GM18511 (cell line): ENCODE results near the gene ZGPAT.

Source experiments
- ATAC-seq: cut with Tn5 transposase; IDR thresholded peaks from one replicate; pipeline ENCODE4 v1.9.1; 2021; ENCODE audit warnings: mild to moderate bottlenecking, moderate library complexity; ENCODE audit not compliant: unreplicated experiment

The ZGPAT gene

DNA sequence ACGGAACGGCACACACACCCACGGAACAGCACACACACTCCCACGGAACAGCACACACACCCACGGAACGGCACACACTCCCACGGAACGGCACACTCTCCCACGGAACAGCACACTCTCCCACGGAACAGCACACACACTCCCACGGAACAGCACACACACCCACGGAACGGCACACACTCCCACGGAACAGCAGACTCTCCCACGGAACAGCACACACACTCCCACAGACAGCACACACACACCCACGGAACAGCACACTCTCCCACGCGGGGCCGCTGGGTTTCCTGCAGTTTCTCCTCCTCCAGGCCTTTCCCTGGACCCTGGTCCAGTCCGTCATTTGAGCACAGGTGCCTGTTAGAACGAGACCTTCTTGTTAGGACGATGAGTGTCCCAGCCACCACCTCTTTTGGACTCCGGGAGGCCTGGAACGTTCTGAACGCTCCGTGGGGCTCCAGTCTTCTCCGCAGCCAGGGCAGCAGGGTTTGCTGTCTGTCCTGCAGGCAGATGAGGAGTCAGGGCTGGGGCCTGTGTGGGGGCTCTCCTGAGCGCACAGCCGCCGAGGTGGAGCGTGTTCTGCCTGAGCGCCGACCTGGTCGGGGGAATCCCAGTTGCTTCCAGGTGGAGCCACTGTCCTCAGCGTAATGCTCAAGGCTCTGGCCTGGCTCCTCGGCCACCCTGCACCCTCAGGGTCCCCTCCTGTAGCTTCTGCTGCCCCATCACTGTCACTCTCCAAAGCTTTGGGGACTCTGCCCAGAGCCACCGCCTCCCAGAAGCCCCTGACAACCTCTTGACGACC, 29.0 kb upstream of the ZGPAT start:
- ATAC-seq = no peak

DNA sequence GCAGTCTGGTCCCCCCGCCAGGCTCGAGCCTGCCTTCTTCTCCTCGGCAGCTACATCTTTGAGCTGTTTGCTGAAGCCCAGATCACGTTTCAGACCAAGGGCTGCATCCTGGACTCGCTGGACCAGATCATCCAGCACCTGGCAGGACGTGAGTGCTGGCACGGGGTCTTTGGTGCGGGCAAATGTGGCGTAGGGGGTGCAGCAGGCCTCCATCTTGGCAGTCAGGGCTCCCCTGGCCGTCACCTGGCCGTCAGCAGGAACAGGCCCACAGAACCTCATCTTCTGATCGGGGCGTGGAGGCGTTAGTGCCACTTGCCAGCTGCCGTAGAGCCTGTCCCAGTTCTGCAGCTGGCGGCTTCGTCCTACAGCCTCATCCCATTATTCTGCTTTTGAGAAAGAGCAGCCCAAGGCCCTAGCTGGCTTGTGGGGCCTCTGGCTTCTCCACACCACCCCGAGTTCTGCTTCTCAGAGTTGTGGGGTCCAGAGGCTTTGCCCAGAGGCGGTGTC, 28.0 kb upstream of the ZGPAT start:
- ATAC-seq = no peak

DNA sequence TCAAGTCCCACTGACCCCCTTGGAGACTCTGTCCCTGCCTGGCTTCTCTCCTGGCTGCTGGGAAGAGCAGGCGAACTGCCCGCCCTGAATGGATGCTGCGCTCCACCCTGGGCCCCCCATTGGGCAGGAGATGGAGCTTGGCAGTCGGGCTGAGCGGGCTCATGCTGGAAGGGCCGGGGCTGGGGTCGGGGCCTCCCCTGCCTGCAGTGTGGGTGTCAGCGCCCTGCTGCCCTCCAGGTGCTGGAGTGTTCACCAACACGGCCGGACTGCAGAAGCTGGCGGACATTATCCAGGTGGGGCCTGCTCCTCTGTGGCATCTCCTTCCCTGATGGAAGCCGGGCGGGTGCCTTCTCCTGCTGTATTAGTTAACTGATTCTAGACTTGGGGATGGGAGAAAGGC, 27.4 kb upstream of the ZGPAT start:
- ATAC-seq = no peak

DNA sequence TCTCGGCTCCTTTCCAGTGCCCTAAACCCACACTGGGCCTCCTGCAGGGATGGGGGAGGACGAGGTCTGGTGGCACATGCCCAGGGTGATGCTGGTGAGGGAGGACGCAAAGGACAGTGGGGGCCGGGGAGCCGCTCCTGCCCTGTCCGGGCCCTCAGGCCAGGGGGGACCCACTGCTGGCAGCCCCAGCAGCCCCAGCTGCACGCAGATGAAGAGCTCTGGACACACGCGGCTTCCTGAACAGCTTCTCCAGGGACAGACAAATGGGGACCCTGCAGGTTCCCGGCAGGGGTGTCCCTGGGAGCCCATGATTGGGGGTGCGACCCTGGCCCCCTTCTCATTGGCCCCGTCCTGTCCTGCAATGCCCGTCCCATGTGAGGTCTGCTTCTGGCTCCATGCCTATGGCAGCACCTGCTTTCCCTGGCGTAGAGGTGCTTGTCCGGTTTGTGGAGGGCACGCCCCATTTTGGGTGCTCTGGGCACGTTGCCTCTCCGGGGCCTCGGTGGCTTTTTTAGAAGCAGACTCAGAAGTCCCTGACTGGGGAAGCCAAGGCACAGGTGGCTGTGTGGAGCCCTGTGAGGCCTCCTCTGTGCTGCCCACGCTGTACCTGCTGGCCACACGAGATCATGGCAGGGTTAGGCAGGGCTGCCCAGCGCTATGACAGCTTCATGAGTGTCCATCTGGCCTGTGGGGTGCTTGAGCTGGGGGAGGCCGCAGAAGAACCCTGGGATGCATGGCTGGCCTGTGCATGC, 26.8 kb upstream of the ZGPAT start:
- no peak for ATAC-seq

DNA sequence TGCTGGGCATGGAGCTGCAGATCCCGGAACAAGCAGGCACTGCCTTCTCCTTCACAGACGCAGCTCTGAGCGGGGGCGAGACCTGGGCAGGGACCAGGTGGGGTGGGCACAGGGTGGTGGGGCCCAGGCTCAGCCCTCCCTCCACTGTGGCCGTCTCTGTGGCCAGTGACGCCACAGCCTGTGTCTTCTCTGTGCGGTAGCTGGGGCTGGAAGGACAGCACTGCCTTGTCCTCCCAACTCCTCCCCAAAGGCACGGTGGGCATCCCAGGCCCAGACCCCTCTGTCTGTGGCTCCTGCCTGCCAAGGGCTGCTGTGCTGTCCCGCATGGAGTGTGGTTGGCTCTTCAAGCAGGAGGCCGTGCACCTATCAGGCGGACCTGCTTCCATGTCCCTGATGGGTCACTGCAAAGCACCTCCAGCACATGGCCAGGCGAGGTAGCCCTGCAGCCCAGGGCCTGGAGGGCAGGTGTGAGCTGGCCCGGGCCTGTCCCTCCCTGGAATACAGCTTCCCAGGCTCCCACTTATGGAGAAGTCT, 26.2 kb upstream of the ZGPAT start:
- no peak for ATAC-seq

DNA sequence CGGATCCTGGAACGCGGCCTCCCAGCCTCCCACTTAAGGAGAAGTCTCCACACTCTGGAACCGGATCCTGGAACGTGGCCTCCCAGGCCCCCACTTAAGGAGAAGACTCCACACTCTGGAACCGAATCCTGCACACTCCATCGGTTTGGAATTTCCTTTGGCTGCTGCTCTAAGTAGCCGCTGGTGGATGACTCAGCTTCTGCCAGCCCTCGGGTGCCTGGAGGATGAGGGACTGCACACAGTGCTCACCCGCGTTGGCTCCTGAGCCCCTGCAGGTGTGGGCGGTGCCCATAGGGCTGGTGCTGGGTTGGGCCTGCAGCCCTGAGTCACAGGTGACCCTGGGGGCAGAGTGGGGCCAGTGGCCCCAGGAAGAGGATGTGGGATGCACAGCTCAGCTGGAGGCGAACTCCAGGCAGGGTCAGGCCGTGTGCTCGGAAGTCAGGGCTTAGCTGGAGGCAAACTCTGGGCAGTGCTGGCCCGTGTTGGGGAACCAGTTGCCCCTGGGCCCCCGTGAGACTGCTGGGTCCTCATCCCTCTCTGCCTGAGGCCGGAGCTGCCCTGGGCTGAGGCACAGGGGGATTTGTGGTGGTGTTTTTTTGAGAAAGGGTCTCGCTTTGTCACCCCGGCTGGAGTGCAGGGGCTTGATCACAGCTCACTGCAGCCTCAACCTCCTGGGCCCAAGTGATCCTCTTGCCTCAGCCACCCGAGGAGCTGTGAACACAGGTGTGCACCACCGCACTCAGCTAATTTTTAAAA, 25.3 kb upstream of the ZGPAT start:
- ATAC-seq = no peak

DNA sequence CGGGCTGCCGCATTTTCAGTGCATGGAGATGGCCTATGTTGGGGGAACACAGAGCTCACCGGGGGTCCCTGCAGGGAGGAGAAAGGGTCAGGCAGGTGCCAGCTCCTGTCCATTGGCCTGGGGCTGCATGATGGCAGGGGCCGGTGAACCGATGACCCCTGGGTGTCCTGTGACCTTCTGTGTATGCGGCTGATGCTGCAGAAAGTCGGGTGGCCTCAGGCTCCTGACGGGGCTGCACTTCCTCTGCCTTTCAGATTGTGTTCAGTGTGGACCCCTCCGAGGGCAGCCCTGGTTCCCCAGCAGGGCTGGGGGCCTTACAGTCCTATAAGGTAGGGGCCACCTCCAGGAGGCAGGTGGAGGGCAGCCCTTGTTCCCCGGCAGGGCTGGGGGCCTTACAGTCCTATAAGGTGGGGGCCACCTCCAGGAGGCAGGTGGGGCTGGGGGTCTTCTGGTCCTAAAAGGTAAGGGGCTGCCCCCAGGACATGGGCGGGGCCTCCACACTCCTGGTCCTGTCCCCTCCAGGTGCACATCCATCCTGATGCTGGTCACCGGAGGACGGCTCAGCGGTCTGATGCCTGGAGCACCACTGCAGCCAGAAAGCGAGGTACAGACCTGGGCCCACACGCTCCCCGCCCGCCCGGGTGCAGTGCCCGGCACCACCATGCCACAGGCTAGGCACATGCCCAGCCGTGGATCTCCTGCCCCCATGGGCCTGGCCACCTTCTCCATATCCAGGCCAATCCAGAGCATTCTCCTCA, 22.4 kb upstream of the ZGPAT start:
- no peak for ATAC-seq

DNA sequence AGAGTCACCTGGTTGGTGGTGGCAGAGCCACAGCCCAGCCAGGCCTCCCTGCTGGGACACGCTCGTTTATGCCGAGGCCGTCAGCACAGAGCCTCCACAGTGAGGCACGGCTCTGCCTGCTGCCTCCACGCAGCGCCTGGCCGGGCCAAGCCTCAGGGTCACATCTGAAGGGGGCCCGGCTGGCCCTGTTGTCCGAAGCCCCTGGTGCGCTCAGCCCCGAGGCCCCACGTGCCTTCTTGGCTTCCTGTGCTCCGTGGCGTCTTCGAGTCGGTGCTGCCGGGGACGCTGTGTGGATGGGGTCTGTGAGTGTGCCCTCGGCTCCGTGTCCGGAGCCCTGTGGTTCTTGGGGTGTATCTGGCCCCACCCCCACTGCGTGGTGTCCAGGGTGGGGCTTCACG, 21.7 kb upstream of the ZGPAT start:
- no peak for ATAC-seq

DNA sequence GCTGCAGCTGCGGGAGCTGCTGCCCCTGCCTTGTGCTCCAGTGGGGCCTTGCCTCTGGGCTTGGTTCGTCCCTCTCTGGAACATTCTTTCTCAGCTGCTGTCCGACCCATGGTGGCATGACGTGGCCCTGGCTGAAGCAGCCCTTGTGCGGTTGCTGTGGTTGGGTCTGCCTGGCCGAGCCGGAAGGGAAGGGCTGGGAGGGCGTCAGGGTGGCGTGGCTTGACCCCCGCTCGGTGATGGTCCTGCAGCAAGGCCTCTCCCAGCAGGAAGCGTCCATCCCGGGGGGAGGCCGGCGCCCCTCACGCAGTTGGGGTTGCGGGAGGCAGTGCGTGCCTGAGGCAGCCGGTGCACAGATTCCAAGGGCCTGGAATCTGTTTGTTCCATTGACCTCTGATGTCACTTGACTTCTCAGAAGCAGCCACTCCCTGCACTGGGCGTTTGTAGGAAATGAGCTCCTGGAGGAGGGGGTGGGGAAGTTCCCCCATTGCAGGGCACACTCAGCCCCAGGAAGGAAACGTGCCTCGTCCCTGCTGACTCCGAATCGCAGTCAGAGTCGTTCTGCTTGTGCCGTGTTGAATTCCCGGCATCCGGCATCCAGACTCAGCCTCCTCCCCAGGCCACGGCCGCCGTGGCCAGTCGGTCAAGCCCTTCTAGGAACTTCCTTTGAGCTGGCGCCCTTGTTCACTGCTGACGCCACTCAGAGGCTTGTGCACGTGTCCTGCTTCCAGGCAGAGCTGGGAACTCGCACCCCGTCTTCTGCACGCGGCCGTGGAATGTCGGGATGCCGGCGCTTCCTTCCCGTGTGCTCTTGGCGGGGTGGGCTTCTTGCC, 21.1 kb upstream of the ZGPAT start:
- no peak for ATAC-seq

DNA sequence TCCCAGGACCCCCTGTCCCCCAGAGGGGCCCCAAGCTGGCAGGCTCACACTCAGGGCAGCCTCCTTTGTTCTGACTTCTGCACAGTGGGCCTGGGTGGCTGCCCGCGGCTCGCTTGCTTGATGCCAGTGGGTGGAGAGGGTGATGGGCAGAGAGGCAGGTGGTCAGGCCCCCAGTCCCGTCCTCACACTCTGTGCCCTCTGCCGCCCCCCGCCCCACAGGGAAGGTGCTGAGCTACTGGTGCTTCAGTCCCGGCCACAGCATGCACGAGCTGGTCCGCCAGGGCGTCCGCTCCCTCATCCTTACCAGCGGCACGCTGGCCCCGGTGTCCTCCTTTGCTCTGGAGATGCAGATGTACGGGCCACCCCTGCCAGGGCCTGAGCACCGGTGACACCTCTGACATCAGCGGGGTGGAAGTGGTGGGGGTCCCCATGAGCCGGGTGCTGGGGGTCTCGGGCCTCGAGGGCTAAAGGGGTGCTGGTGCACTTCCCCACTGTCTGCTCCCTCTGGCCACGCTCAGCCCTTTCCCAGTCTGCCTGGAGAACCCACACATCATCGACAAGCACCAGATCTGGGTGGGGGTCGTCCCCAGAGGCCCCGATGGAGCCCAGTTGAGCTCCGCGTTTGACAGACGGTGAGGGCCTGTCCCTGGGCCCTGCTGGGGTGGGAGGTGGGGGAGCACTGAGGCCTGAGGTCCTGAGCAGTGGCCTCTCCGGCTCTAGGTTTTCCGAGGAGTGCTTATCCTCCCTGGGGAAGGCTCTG, 20.2 kb upstream of the ZGPAT start:
- no peak for ATAC-seq

DNA sequence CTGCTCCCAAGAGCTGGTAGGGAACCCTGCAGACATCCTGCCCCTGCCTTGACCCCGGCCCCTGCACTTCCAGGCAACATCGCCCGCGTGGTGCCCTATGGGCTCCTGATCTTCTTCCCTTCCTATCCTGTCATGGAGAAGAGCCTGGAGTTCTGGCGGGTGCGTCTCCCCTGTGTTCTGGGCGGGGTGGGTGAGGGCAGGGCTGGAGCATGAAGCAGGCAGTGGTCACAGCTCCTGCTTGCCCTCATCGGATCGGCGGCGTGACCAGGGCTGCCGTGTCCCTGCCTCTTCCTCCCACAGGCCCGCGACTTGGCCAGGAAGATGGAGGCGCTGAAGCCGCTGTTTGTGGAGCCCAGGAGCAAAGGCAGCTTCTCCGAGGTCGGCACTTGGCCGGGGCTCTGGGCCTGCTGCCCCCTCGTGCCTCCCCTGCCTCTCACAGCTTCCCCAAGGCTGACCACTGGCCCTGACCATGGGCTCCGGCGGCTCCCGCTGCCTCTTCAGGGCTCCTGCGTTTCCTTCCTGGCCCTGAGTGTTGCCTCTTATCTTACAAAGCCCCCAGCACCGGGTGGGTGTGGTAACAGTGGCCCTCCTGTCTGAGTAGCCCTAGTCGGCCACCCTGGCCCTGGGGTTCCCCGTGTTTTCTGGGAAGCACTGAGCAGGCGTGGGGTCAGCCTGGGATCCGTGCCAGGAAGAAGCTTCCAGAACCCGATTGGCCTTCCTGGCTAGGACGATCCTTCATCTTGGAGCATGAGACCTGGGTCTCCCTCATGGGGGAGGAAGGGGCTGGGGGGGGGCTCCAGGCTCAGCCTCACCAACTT, 19.4 kb upstream of the ZGPAT start:
- no peak for ATAC-seq

DNA sequence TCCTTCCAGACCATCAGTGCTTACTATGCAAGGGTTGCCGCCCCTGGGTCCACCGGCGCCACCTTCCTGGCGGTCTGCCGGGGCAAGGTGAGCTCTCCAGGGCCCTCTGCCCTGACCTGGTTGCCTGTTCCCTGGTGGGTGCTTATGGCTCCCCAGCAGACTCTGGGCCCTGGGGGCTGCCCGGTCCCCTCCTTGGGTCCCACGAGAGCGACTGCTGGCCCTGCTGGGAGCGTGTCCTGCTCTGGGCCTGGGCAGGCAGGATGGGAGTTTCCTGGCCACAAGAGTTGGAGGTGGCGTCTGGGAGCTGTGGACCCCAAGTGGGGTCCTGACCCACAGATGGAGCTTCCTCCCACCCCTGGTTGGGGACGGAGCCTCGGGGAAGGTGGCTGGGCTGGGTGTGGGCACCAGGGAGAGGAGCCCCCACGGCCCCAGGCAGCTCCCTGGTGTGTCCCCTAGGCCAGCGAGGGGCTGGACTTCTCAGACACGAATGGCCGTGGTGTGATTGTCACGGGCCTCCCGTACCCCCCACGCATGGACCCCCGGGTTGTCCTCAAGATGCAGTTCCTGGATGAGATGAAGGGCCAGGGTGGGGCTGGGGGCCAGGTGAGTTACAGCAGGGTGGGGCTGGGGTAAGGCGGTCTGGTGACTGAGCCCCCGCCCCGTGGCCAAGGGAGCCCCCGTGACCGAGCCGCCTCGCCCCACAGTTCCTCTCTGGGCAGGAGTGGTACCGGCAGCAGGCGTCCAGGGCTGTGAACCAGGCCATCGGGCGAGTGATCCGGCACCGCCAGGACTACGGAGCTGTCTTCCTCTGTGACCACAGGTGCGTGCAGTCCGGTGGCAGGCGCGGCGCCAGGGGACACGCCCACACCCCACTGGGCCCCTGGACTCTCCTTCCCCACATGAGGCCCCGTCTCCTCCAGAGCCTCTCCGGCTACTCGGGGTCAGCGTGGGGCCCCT, 18.5 kb upstream of the ZGPAT start:
- ATAC-seq = no peak

DNA sequence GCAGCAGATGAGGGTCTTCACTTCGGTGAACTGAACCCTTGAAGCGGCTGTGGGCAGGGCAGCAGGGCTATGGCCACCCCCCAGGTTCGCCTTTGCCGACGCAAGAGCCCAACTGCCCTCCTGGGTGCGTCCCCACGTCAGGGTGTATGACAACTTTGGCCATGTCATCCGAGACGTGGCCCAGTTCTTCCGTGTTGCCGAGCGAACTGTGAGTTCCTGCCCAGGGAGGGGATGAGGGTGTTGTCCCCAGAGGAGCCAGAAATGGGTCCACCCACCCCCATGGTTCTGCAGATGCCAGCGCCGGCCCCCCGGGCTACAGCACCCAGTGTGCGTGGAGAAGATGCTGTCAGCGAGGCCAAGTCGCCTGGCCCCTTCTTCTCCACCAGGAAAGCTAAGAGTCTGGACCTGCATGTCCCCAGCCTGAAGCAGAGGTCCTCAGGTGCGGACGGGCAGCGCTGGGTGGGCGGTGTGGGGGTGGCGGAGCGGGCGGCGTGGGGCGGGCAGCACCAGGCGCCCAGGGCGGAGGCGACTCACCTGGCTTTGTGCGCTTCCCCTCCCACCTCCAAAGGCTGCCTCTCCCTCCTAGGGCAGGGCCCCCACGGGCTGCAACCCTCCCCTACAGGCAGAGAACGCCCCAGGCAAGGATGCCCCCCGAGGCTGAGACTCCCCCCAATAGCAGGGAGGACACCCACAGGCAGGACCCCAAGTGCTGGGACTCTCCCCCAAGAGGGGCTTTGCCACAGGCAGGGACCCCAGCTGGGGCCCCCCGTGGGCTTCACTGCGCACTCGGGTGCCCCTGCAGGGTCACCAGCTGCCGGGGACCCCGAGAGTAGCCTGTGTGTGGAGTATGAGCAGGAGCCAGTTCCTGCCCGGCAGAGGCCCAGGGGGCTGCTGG, 17.6 kb upstream of the ZGPAT start:
- ATAC-seq = no peak

DNA sequence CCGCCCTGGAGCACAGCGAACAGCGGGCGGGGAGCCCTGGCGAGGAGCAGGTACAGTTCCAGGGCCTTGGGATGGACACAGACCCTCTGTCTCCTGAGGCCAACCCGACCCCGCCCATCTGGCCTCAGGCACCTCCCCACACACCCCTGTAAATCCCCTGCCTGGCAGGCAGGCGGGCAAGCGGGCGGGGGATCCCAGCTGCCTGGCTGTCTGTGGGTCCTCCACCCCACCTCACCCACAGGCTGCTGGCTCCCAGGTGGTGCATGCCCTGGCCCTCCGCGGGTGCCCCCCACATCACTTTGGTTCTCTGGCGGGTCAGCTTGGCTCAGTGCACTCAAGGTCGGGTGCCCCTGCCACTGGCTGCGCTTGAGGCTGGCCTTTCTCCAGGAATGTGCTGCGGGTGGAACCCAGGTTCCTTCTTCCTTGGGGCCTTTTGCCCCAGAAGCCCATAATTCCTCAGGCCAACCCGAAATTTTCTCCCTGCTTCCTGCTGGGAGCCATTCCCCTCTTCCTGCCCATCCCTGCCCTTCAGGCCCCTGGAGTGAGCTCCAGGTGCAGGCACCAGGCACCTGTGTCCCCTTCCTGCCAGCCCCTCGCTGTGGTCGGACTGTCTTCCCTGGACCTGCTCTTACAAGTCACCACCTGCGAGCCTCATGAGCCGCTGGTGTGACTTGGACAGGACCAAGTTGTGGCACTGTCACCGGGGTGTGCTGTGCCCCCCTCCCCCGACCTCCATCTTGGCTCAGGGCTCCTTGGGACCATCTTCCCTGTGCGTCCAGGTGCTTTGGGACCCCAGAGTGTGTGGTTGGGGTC, 16.7 kb upstream of the ZGPAT start:
- no peak for ATAC-seq
